GM19455 (cell line): ENCODE measurements around the gene RESF1.
"Not testable (repeated sequence)": the region's sequence is repeated elsewhere in the genome, so short reads cannot be mapped to it uniquely, and the experiment has no call there.

Source experiments
- ATAC-seq: cut with Tn5 transposase; IDR thresholded peaks from one replicate; pipeline ENCODE4 v1.9.1; 2021; ENCODE audit not compliant: unreplicated experiment

The RESF1 gene

GRCh38 chr12:31959161-31959700 is at the start of gene RESF1:
Gene RESF1 (plus strand): TSS chr12:31959415. CDS start chr12:31980956, 21,541 bp downstream.
- peak; percentile 88 for ATAC-seq

GRCh38 chr12:31914927-31915326 is 44.3 kb upstream of the RESF1 start:
- ATAC-seq: no peak

GRCh38 chr12:31915446-31915845 is 43.8 kb upstream of the RESF1 start:
- ATAC-seq: no peak

- ATAC-seq: no peak
Measured at GRCh38 chr12:31922341-31923062, 36.7 kb upstream of the RESF1 start.

- ATAC-seq: no peak
Measured at GRCh38 chr12:31923063-31923412, 36.2 kb upstream of the RESF1 start.

- no peak for ATAC-seq
Measured at GRCh38 chr12:31928246-31929026, 30.8 kb upstream of the RESF1 start.

- ATAC-seq: no peak
Measured at GRCh38 chr12:31929027-31929526, 30.1 kb upstream of the RESF1 start.

GRCh38 chr12:31931796-31932715 is 27.2 kb upstream of the RESF1 start:
- no peak for ATAC-seq

GRCh38 chr12:31944299-31944698 is 14.9 kb upstream of the RESF1 start:
- ATAC-seq: no peak

- ATAC-seq: no peak
Measured at GRCh38 chr12:31947971-31948370, 11.2 kb upstream of the RESF1 start.

GRCh38 chr12:31948697-31949359 is 10.4 kb upstream of the RESF1 start:
- not testable (repeated sequence) for ATAC-seq

- no peak for ATAC-seq
Measured at GRCh38 chr12:31950088-31950487, 9.1 kb upstream of the RESF1 start.

GRCh38 chr12:31950492-31950891 is 8.7 kb upstream of the RESF1 start:
- ATAC-seq: no peak

GRCh38 chr12:31951008-31951407 is 8.2 kb upstream of the RESF1 start:
- ATAC-seq: no peak

GRCh38 chr12:31951939-31952338 is 7.3 kb upstream of the RESF1 start:
- ATAC-seq: no peak

GRCh38 chr12:31952418-31952817 is 6.8 kb upstream of the RESF1 start:
- ATAC-seq: no peak

GRCh38 chr12:31954925-31955858 is 4.0 kb upstream of the RESF1 start:
- no peak for ATAC-seq

GRCh38 chr12:31958569-31959160 is 550 bp upstream of the RESF1 start:
- ATAC-seq: no peak
